Measurements from ENCODE around the gene MS4A18. TPM values are rescaled to one million over a fixed set of nuclear protein-coding genes. Genes with fewer than 3 reads are reported as not detected.

Gene MS4A18
- total and polyA plus RNA-seq, 7 experiments from 2014 or later, result not detected

DNA sequence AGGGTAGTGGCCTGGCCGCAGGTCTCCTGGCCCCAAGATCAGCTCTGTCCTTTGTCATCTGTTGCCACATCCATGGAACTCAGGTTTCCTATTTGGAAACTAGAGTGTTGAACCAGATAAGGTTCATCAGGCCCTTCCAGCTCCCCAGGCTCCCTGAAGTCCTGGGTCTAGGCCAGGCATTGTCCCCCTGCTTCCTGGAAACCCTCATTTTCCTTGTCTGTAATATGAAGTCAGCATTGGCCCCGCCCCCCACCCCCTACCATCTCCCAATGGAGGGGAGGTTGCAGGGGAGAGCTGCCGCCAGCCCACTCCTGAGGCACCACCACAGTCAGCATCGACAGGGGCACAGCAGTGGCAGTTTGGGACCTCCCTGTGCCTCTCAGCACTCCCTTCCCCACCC lies 51.6 kb downstream of the MS4A18 start:
- intact Hi-C loops (cut with micrococcal nuclease), result loop anchor here in 1 of 2 donors (5.0 kb wide), 1 partner anchor 121 kb away; no protein-coding TSS in a partner anchor
- Mint-ChIP-seq H3K4me1 (peaks cover 4 to 14% (median 10%) of the 10 kb centered on the region in 7 donors), H3K9me3 (no peaks in the 10 kb centered on the region), H3K27me3 (peaks cover 0 to 6% (median 0%) of the 10 kb centered on the region in 5 donors), H3K36me3 (no peaks in the 10 kb centered on the region), H3K4me3 (no peak overlapping the region), H3K27ac (no peak overlapping the region)
- CTCF ChIA-PET, result interaction anchor here (0.7 to 1.4 kb wide), 3 partner anchors 8 to 740 kb away, joined by 3 to 5 read pairs (median 3); no protein-coding TSS in a partner anchor
- POLR2A ChIA-PET, result no interaction called here
- no peaks in the 10 kb centered on the region for H3K36me3 ChIP-seq (ENCODE audit: control insufficient read depth in 2 of 3, insufficient read depth in 3 of 3, low read length in 3 of 3)
- DNase-seq (no peak), ATAC-seq (no peak)
- H3K27ac ChIP-seq (ENCODE audit: low read depth, low read length), result no peak overlapping the region
- H3K9me3 ChIP-seq (ENCODE audit: control insufficient read depth in 2 of 3, low read length in 3 of 3), result no peaks in the 10 kb centered on the region
- no peak overlapping the region for H3K4me3 ChIP-seq (ENCODE audit: low read length)
- no peaks in the 10 kb centered on the region for H3K4me1 ChIP-seq (ENCODE audit: control insufficient read depth in 2 of 2, insufficient read depth in 2 of 2, low read length in 2 of 2)
- no peaks in the 10 kb centered on the region for H3K27me3 ChIP-seq (ENCODE audit: control insufficient read depth in 2 of 2, insufficient read depth in 2 of 2, low read length in 2 of 2)

DNA sequence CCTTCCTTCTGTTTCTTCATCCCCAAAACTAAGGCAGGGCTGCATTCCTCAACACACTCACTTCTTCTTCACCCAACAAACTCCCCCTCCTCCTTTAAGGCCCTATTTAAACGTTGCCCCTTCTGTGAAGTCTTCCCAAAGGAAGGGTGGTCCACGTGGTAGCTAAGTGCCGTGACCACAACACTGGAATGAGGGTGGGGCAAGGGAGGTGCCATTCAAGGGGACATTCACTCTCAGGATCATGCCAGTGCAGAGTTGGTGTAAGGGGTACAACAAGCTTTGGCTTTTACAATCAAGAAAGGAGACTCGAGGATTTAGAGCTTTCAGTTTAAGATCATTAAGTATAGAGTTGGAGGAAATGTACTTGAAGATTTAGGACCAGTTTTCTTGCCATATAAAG lies 52.6 kb downstream of the MS4A18 start:
- H3K9me3 ChIP-seq (ENCODE audit: control insufficient read depth in 2 of 3, low read length in 3 of 3), result no peaks in the 10 kb centered on the region
- Mint-ChIP-seq H3K4me3 (no peak overlapping the region), H3K36me3 (no peaks in the 10 kb centered on the region), H3K9me3 (no peaks in the 10 kb centered on the region), H3K27me3 (peaks cover 0 to 3% (median 0%) of the 10 kb centered on the region in 5 donors), H3K4me1 (peaks cover 4 to 14% (median 10%) of the 10 kb centered on the region in 7 donors), H3K27ac (no peak overlapping the region)
- no peaks in the 10 kb centered on the region for H3K4me1 ChIP-seq (ENCODE audit: control insufficient read depth in 2 of 2, insufficient read depth in 2 of 2, low read length in 2 of 2)
- ChIA-PET POLR2A (interaction anchor here (0.6 kb wide), 1 partner anchor 194 kb away, joined by 3 read pairs; the partner anchor contains the start of gene CD6), CTCF (no interaction called here)
- no peaks in the 10 kb centered on the region for H3K27me3 ChIP-seq (ENCODE audit: control insufficient read depth in 2 of 2, insufficient read depth in 2 of 2, low read length in 2 of 2)
- intact Hi-C loops (cut with micrococcal nuclease), result loop anchor here in 1 of 2 donors (5.0 kb wide), 1 partner anchor 120 kb away; no protein-coding TSS in a partner anchor
- no peaks in the 10 kb centered on the region for H3K36me3 ChIP-seq (ENCODE audit: control insufficient read depth in 2 of 3, insufficient read depth in 3 of 3, low read length in 3 of 3)
- H3K27ac ChIP-seq (ENCODE audit: low read depth, low read length), result no peak overlapping the region
- DNase-seq, result no peak
- no peak for ATAC-seq
- H3K4me3 ChIP-seq (ENCODE audit: low read length), result no peak overlapping the region

DNA sequence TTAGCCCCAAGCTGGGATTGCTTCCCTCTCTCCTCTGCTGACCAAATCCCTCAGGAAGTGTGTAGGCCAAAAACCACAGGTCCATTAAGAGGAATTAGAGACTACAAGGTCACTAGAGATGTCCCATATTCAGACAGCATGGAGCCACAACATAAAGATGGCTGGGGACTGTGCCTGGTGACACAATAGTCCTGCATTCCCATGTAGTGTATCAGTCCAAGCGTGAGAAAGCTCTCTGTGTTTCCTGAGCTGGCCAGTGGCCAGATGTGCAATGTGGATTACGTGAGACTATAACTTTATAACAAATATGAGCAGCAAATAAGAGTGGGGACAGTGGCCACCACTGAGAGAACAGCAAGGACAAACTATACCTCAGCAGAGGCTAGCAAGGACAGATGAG lies 53.1 kb downstream of the MS4A18 start:
- Mint-ChIP-seq H3K36me3 (no peaks in the 10 kb centered on the region), H3K27ac (no peak overlapping the region), H3K9me3 (no peaks in the 10 kb centered on the region), H3K27me3 (peaks cover 0 to 3% (median 0%) of the 10 kb centered on the region in 5 donors), H3K4me3 (no peak overlapping the region), H3K4me1 (peaks cover 4 to 14% (median 10%) of the 10 kb centered on the region in 7 donors)
- Histone ChIP-seq H3K9me3 (ENCODE audit: control insufficient read depth in 2 of 3, low read length in 3 of 3) (no peaks in the 10 kb centered on the region), H3K27ac (ENCODE audit: low read depth, low read length) (no peak overlapping the region), H3K4me1 (ENCODE audit: control insufficient read depth in 2 of 2, insufficient read depth in 2 of 2, low read length in 2 of 2) (no peaks in the 10 kb centered on the region), H3K4me3 (ENCODE audit: low read length) (no peak overlapping the region), H3K27me3 (ENCODE audit: control insufficient read depth in 2 of 2, insufficient read depth in 2 of 2, low read length in 2 of 2) (no peaks in the 10 kb centered on the region), H3K36me3 (ENCODE audit: control insufficient read depth in 2 of 3, insufficient read depth in 3 of 3, low read length in 3 of 3) (no peaks in the 10 kb centered on the region)
- ChIA-PET CTCF (no interaction called here), POLR2A (no interaction called here)
- ATAC-seq (no peak), DNase-seq (no peak)
- intact Hi-C loops (cut with micrococcal nuclease), result loop anchor here in 1 of 2 donors (5.0 kb wide), 1 partner anchor 120 kb away; no protein-coding TSS in a partner anchor

DNA sequence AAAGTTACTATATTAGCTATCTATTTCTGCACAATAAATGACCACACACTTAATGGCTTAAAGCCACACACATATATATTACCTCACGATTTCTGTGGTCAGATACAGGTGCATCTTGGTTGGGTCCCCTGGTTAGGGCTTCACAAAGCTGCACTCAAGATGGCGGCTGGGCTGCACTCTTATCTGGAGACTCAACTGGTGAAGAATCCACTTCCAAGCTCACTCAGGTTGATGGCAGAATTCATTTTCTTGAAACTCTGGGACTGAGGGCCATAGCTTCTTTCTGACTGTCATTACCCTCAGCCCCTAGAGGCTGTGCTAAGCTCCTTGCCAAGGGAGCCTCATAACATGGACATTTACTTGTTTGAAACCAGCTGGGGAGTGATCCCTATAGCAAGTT lies 55.5 kb downstream of the MS4A18 start:
- ChIA-PET CTCF (interaction anchor here (0.6 kb wide), 1 partner anchor 1921 kb away, joined by 3 read pairs; no protein-coding TSS in a partner anchor), POLR2A (no interaction called here)
- Histone ChIP-seq H3K27me3 (ENCODE audit: control insufficient read depth in 2 of 2, insufficient read depth in 2 of 2, low read length in 2 of 2) (no peaks in the 10 kb centered on the region), H3K4me1 (ENCODE audit: control insufficient read depth in 2 of 2, insufficient read depth in 2 of 2, low read length in 2 of 2) (no peaks in the 10 kb centered on the region), H3K36me3 (ENCODE audit: control insufficient read depth in 2 of 3, insufficient read depth in 3 of 3, low read length in 3 of 3) (no peaks in the 10 kb centered on the region), H3K9me3 (ENCODE audit: control insufficient read depth in 2 of 3, low read length in 3 of 3) (no peaks in the 10 kb centered on the region), H3K4me3 (ENCODE audit: low read length) (no peak overlapping the region), H3K27ac (ENCODE audit: low read depth, low read length) (no peak overlapping the region)
- H3K9me3 Mint-ChIP-seq, result no peaks in the 10 kb centered on the region
- H3K27me3 Mint-ChIP-seq, result peaks cover 0 to 3% (median 0%) of the 10 kb centered on the region in 5 donors
- H3K36me3 Mint-ChIP-seq, result no peaks in the 10 kb centered on the region
- H3K27ac Mint-ChIP-seq, result no peak overlapping the region
- no peak for ATAC-seq
- intact Hi-C loops (cut with micrococcal nuclease), result no loop called here
- DNase-seq, result no peak
- H3K4me1 Mint-ChIP-seq, result peaks cover 0 to 7% (median 5%) of the 10 kb centered on the region in 7 donors
- no peak overlapping the region for H3K4me3 Mint-ChIP-seq

DNA sequence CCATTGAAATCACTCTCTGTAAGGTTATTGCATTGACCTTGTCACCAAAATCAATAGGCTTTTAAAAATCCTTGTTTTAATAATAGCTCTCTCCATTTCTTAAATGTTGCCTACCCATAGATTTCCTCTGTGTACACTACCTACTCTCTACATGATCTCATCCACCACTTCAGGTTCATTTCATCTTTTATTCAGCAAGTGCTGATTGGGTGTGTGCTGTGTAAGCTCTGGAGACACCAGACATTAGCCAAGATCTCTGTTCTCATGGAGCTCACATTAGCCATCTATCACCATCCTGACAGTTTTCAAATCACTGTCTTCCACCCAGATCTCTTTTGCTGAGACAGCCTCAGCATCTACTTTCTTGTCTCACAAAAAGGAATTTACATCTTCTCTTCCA lies 56.3 kb downstream of the MS4A18 start:
- no peaks in the 10 kb centered on the region for H3K9me3 ChIP-seq (ENCODE audit: control insufficient read depth in 2 of 3, low read length in 3 of 3)
- H3K36me3 Mint-ChIP-seq, result no peaks in the 10 kb centered on the region
- H3K4me3 Mint-ChIP-seq, result no peak overlapping the region
- no peak overlapping the region for H3K4me3 ChIP-seq (ENCODE audit: low read length)
- CTCF ChIA-PET, result no interaction called here
- H3K4me1 Mint-ChIP-seq, result no peaks in the 10 kb centered on the region
- intact Hi-C loops (cut with micrococcal nuclease), result no loop called here
- no peaks in the 10 kb centered on the region for H3K27me3 ChIP-seq (ENCODE audit: control insufficient read depth in 2 of 2, insufficient read depth in 2 of 2, low read length in 2 of 2)
- ATAC-seq (no peak), DNase-seq (no peak)
- POLR2A ChIA-PET, result no interaction called here
- H3K36me3 ChIP-seq (ENCODE audit: control insufficient read depth in 2 of 3, insufficient read depth in 3 of 3, low read length in 3 of 3), result no peaks in the 10 kb centered on the region
- H3K9me3 Mint-ChIP-seq, result no peaks in the 10 kb centered on the region
- no peak overlapping the region for H3K27ac Mint-ChIP-seq
- H3K4me1 ChIP-seq (ENCODE audit: control insufficient read depth in 2 of 2, insufficient read depth in 2 of 2, low read length in 2 of 2), result no peaks in the 10 kb centered on the region
- peaks cover 0 to 3% (median 0%) of the 10 kb centered on the region in 5 donors for H3K27me3 Mint-ChIP-seq
- H3K27ac ChIP-seq (ENCODE audit: low read depth, low read length), result no peak overlapping the region

DNA sequence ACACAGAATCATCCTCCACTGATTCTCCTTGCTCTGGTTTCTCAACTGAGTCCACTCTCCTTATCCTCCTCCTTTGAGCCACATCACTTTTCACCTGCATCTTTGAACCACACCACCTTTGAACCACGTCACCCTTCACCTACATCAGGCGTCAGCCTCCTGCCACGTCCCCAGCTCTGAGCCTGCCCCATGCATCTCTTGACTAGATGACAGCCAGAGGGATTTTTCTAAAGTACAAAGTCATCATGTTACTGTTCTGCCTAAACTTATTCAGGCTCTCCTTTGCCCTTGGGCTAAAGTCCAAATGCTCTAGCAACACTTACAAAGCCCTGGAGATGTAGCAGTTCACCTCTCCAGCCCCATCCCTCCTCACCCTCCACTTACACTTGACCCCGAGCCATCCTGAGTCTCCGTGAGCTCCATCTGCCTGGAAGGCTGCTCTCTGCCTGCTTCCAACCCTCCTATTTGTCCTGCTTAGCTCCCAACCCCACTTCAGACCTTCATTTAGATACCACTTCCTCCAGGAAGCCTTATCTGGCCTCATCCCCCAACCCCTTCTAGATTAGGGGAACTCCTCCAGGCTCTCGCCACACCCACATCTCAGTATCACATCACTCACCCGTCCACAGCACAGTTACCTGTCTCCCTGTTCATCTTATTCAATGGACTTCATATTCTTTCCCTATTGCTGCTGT lies 56.9 kb downstream of the MS4A18 start:
- CTCF ChIA-PET, result no interaction called here
- Mint-ChIP-seq H3K9me3 (no peaks in the 10 kb centered on the region), H3K4me3 (no peak overlapping the region), H3K4me1 (no peaks in the 10 kb centered on the region), H3K27me3 (peaks cover 0 to 3% (median 0%) of the 10 kb centered on the region in 5 donors), H3K27ac (no peak overlapping the region), H3K36me3 (no peaks in the 10 kb centered on the region)
- H3K36me3 ChIP-seq (ENCODE audit: control insufficient read depth in 2 of 3, insufficient read depth in 3 of 3, low read length in 3 of 3), result no peaks in the 10 kb centered on the region
- no peak overlapping the region for H3K27ac ChIP-seq (ENCODE audit: low read depth, low read length)
- ATAC-seq, result no peak
- POLR2A ChIA-PET, result no interaction called here
- no peak for DNase-seq
- no peaks in the 10 kb centered on the region for H3K9me3 ChIP-seq (ENCODE audit: control insufficient read depth in 2 of 3, low read length in 3 of 3)
- no peaks in the 10 kb centered on the region for H3K27me3 ChIP-seq (ENCODE audit: control insufficient read depth in 2 of 2, insufficient read depth in 2 of 2, low read length in 2 of 2)
- H3K4me1 ChIP-seq (ENCODE audit: control insufficient read depth in 2 of 2, insufficient read depth in 2 of 2, low read length in 2 of 2), result no peaks in the 10 kb centered on the region
- H3K4me3 ChIP-seq (ENCODE audit: low read length), result no peak overlapping the region
- intact Hi-C loops (cut with micrococcal nuclease), result no loop called here

DNA sequence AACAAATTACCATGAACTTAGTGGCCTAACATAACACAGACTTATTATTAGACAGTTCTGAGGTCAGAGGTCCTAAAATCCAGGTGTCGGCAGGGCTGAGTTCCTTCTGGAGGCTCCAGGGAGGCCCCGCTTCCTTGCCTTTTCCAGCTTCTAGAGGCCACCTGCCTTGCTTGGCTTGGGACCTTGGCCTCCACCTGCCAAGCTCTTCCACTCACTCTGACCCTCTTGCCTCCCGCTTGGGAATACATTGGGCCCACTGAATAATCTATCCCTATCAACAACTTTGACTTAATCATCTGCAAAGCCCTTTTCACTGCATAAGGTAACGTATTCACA lies 57.4 kb downstream of the MS4A18 start:
- no peaks in the 10 kb centered on the region for H3K36me3 Mint-ChIP-seq
- H3K27me3 Mint-ChIP-seq, result peaks cover 0 to 3% (median 0%) of the 10 kb centered on the region in 5 donors
- Histone ChIP-seq H3K4me3 (ENCODE audit: low read length) (no peak overlapping the region), H3K4me1 (ENCODE audit: control insufficient read depth in 2 of 2, insufficient read depth in 2 of 2, low read length in 2 of 2) (no peaks in the 10 kb centered on the region), H3K27ac (ENCODE audit: low read depth, low read length) (no peak overlapping the region), H3K9me3 (ENCODE audit: control insufficient read depth in 2 of 3, low read length in 3 of 3) (no peaks in the 10 kb centered on the region), H3K27me3 (ENCODE audit: control insufficient read depth in 2 of 2, insufficient read depth in 2 of 2, low read length in 2 of 2) (no peaks in the 10 kb centered on the region), H3K36me3 (ENCODE audit: control insufficient read depth in 2 of 3, insufficient read depth in 3 of 3, low read length in 3 of 3) (no peaks in the 10 kb centered on the region)
- H3K4me1 Mint-ChIP-seq, result no peaks in the 10 kb centered on the region
- intact Hi-C loops (cut with micrococcal nuclease), result no loop called here
- CTCF ChIA-PET, result no interaction called here
- ATAC-seq (no peak), DNase-seq (no peak)
- H3K27ac Mint-ChIP-seq, result no peak overlapping the region
- no peaks in the 10 kb centered on the region for H3K9me3 Mint-ChIP-seq
- no peak overlapping the region for H3K4me3 Mint-ChIP-seq
- POLR2A ChIA-PET, result no interaction called here

All from naive thymus-derived CD4-positive, alpha-beta T cell (primary cell).